ENCODE data around the gene OR52E1.

GRCh38 chr11:5117588-5117987 lies 48.2 kb downstream of the OR52E1 start:
- TF ChIP-seq, protein P1, sequence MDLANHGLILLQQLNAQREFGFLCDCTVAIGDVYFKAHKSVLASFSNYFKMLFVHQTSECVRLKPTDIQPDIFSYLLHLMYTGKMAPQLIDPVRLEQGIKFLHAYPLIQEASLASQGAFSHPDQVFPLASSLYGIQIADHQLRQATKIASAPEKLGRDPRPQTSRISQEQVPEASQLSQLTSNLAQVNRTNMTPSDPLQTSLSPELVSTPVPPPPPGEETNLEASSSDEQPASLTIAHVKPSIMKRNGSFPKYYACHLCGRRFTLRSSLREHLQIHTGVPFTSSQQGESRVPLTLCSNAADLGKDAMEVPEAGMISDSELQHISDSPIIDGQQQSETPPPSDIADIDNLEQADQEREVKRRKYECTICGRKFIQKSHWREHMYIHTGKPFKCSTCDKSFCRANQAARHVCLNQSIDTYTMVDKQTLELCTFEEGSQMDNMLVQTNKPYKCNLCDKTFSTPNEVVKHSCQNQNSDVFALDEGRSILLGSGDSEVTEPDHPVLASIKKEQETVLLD (IDR thresholded peaks at IDR 0.05) = no peak
- TF ChIP-seq, protein P2, sequence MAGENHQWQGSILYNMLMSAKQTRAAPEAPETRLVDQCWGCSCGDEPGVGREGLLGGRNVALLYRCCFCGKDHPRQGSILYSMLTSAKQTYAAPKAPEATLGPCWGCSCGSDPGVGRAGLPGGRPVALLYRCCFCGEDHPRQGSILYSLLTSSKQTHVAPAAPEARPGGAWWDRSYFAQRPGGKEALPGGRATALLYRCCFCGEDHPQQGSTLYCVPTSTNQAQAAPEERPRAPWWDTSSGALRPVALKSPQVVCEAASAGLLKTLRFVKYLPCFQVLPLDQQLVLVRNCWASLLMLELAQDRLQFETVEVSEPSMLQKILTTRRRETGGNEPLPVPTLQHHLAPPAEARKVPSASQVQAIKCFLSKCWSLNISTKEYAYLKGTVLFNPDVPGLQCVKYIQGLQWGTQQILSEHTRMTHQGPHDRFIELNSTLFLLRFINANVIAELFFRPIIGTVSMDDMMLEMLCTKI (IDR thresholded peaks at IDR 0.05; ENCODE audit: partially characterized antibody) = no peak
- no peak for TF ChIP-seq SRF (CRISPR knock-in tag; IDR thresholded peaks at IDR 0.05)
- no peak for TF ChIP-seq POLR2G (IDR thresholded peaks at IDR 0.05; ENCODE audit: low read depth, low read length)
- no peak for TF ChIP-seq CTCF (IDR thresholded peaks at IDR 0.05 in 2 of 3, conservative IDR thresholded peaks at IDR 0.05 in 1 of 3; ENCODE audit: insufficient read depth in 2 of 3, low read depth in 1 of 3, low read length in 3 of 3)
- TF ChIP-seq HMGXB4 (CRISPR knock-in tag; IDR thresholded peaks at IDR 0.05) = no peak
- TF ChIP-seq TAF7 (tag; IDR thresholded peaks at IDR 0.05) = no peak
- TF ChIP-seq HCFC1 (IDR thresholded peaks at IDR 0.05; ENCODE audit: low read depth, low read length) = no peak
- no peak for TF ChIP-seq E2F1 (CRISPR knock-in tag; IDR thresholded peaks at IDR 0.05)
- no peak for TF ChIP-seq TEAD4 (IDR thresholded peaks at IDR 0.05; ENCODE audit: low read length)
- TF ChIP-seq TEAD4 (CRISPR knock-in tag; IDR thresholded peaks at IDR 0.05; ENCODE audit: borderline replicate concordance) = no peak
- no peak for TF ChIP-seq HNRNPH1 (optimal IDR thresholded peaks at IDR 0.05; ENCODE audit: low read depth, low read length)
